HS-27A (cell line): ENCODE results near the gene CEP43.
A peak's percentile ranks its signal among the peaks of the same experiment; 100 is the strongest.

ENCODE experiments used
- DNase-seq: peaks from one replicate; pipeline ENCODE4 v3.0.0-alpha.2; 2012; ENCODE audit warnings: low read depth, missing footprints

CEP43 gene, protein sequence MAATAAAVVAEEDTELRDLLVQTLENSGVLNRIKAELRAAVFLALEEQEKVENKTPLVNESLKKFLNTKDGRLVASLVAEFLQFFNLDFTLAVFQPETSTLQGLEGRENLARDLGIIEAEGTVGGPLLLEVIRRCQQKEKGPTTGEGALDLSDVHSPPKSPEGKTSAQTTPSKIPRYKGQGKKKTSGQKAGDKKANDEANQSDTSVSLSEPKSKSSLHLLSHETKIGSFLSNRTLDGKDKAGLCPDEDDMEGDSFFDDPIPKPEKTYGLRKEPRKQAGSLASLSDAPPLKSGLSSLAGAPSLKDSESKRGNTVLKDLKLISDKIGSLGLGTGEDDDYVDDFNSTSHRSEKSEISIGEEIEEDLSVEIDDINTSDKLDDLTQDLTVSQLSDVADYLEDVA

DNA sequence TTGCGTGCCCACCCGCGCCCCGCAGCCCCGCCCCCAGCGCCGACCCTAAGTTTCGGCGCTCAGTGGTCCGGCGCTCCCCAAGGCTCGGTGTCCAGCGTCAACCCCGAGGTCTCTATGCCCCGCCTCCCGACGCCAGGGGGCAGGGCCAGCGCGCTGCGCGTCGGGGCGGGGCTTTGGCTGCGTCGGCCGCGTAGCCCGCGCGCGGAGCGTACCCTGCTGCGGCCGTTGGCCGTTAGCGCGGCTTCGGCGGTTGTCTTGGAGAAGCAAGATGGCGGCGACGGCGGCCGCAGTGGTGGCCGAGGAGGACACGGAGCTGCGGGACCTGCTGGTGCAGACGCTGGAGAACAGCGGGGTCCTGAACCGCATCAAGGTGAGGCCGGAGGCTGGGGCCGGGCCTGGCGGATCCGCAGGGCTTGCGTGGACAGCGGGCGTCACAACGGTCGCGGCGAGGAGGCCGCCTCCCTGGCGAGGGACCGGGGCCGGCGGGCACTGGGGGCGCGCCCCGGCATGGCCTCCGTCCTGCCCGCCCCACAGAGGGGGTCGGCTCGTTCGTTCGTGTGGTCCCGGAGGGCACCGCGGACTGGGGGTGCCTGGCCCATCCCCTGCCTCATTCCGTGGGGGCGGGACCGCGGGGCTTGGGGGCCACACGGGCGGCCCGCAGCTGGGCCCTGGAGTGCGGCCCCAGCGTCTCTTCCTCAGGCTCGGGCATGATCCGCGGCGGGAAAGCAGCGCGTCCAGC is at the start of gene CEP43:
TSS of gene CEP43 (plus strand) at position 253 of the 739 bp plus-strand sequence. CDS start at position 269, 16 bp downstream.
- peak; percentile 86 for DNase-seq

DNA sequence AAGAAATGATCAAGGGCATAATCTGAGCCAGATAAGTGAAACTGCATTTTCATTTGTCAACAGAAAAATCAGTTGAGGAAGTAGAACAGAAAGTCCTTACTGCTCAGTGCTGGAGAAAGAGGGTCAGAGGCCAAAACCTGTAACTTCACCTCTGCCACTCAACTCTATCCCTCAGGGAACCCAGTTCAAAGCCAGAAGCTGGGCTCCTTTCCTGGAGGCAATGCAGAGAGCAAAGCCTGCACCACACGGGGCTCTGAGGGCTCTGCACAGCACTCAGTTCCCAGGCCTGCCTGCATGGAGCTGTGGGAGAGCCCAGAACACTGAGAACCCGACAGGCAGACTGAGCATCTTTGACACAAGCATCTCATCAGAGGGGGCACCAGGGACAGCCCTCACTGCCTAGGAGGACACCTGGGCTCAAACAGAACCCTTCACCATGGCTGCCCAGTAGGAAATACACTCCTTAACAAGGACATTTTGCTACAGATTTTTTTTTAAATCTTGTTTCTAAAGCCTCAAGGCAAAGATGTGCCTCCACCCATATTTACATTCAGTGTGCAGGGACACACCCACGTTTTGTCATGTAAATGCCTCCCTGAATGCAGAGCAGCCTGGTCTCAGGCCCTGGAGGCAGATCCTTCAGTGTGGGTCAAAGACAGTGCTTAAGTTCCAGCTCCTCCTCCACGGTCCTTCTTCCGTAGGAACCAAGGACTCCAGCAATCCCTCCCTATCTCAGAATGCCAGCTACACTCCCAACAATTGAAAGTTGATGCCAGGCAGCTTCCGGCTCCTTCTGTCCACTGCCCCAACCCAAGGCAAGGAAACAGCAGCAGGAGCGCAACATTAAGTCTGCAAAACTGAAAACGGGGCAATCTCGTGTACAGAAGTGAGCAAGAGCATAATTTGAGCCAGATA is 49.4 kb upstream of the CEP43 start:
- DNase-seq: no peak

DNA sequence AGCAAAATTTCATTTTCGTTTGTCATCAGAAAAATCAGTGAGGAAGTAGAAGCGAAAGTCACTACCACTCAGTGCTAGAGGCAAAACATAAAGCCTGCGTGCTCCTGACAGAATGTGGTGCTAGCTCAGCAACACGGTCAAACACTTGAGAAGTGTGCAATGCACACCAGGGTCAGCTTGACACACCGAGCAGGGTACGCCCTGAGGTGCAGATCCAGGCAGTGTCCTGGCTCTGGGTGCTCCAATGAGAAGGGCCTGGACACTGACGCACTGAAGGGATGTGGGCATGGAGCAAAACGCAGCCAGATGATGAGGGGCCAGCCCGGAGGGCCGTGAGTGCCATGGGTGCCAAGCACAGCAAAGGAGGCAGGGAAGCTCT is 48.8 kb upstream of the CEP43 start:
- no peak for DNase-seq

DNA sequence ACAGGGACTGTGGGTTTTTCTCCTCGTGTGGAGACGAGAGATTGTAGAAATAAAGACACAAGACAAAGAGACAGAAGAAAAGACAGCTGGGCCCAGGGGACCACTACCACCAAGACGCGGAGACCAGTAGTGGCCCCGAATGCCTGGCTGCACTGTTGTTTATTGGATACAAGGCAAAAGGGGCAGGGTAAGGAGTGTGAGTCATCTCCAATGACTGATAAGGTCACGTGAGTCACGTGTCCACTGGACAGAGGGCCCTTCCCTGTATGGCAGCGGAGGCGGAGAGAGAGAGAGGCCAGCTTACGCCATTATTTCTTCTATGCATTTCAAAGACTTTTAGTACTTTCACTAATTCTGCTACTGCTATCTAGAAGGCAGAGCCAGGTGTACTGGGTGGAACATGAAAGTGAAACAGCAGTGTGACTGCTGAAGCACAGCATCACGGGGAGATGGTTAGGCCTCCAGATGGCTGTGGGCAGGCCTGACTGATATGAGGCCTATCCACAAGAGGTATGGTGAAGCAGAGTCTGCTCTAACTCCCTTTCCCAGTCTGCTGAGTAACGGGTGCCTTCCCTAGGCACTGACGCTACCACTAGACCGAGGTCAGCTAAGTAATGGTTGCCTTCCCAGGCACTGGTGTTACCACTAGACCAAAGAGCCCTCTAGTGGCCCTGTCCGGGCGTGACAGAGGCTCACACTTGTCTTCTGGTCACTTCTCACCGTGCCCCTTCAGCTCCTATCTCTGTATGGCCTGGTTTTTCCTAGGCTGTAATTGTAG is 48.1 kb upstream of the CEP43 start:
- peak; percentile 20 for DNase-seq

DNA sequence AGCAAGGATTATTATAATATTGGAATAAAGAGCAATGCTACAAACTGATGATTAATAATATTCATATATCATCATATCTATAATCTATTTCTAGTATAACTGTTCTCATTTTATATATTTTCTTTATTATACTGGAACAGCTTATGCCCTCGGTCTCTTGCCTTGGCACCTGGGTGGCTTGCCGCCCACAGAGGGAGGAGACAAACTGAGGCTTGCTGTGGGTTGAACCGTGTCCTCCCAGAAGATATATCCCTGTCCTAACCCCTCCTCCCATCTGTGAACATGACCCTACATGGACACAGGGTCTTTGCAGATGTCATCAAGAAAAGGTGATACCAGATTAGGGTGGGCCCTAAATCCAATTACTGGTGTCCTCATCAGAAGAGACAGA is 47.5 kb upstream of the CEP43 start:
- no peak for DNase-seq

DNA sequence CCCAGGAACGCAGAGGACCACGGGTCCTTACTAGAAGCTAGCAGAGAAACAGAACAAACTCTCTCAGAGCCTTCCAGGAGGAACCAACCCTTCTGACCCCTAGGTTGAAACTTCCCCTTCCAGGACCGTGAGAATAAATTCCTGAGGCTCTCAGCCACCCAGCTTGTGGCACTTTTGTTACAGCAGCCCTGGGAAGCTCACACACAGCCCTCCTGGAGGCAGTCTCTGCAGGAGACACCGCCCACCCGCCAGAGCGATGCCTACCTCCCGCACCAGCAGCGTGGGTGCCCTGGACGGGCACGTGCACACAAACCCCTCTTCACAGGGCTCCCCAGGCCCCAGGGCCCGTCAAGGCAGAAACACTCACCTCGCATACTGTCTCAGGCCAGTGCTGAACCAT is 47.1 kb upstream of the CEP43 start:
- no peak for DNase-seq

DNA sequence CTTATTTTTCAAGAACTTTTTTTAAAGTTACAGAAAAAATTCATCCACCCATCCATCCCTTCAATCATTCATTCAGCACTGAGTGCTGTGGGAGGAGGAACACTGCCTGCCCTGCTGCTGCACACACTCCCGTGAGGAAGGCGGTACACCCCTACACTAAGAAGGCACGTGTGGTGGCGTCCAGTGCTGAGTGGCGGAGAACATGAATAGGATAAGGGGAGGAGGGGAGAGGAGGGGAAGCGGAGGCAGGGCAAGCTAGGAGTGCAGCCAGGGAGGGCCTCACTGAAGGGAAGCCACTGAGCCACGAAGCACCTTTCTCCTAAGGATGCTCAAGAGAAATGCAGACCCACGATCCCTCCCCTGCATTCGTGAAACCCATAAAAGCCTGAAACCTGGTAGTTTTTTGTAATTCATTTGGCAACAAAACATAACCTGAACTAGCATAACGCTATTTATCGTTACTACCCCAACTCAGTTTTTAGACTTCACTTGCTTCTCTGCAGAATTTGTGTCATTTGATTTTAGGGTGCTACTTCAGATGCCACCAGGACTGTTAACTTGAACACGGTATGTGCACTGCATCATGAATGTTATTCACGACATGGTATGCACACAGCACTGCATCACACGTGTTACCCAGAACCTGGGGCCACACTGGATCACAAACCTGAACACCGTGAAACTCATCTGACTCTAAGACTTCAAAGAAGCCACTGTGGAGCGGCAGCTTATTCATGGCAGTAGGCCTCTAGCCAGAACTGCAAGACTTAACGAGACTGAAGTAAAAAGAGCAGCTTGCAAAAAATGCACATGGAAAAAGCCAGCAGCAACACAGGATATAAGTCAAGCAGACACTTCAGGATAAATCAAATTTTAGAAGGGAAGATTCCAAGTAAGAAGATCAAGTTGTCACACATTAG is 46.4 kb upstream of the CEP43 start:
- no peak for DNase-seq

DNA sequence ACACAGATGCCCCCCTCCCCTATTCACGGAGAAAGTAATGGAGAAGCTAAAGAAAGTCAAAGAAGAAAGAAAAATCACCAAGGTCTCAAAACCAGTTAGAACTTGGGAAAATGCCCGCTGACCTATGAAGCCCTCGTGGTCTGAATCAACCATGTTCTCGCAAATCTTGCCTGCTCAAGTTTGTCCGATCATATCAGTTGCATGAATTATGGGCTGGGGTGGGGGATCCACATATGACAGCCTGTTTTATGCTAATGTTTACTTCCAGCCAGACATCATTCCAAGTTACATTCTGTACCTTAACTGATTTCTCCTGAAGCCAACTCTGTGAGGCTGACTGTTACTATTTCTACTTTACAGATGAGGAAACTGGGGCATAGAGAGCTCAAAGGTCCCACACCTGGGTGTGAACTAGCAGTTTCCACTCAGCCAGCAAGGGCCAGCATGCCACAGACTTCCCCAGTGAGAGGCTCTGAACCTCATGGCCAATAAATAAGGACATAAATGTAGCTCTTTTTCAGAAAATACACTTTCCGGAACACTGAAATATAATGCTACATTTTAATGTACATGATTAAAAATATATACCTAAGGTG is 45.0 kb upstream of the CEP43 start:
- no peak for DNase-seq

DNA sequence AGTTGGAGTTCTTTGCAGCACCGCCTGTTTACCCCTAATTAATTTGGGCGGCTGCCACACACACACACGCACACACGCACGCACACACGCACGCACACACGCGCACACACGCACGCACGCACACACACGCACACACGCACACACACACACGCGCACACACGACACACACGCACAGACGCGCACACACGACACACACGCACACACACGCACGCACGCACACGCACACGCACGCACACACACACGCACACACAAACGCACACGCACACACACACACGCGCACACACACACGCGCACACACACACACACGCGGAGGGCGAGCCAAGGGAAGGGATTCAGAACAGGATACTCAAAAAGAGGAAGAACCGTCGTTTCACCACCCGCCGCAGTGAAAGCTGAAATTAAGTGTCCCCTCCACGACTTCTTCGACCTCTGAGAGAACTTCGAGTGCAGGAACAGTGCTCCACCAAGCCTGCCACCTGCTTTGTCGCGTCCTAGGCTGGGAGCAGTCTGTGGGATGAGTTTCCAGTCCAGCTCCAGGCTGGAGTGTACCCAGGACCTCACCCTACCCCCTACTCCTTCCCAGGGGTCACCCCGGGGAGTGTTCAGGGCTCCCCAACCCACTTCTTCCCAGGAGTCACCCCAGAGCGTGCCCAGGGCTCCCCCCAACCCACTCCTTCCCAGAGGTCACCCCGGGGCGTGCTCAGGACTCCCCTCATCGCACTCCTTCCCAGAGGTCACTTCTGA is 43.9 kb upstream of the CEP43 start:
- DNase-seq: no peak

DNA sequence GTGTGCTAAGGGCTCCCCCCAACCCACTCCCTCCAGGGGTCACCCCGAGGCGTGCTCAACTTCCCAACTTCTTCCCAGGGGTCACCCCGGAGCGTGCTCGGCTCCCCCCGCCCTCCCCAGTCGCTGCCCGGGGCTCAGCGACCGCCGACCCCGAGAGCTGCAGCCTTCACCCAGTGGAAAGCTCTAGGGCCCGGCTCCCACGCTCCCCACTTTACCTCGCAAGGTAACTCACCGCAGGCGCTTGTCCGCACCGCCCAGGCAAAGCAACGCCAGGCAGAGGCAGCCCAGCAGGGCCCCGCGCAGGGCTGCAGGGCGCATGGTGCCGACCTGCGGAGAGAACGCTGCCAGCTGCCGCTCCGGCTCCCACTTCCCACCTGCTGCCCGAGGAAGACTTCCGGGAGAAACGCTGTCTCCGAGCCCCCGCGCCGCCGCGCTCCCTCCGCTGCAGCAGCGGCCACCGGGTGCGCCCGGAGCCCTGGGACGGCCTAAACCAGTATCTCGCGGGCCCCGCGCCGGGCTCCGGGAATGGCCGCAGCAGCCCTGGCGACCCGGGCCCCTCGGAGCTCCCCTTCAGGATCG is 43.2 kb upstream of the CEP43 start:
- no peak for DNase-seq

DNA sequence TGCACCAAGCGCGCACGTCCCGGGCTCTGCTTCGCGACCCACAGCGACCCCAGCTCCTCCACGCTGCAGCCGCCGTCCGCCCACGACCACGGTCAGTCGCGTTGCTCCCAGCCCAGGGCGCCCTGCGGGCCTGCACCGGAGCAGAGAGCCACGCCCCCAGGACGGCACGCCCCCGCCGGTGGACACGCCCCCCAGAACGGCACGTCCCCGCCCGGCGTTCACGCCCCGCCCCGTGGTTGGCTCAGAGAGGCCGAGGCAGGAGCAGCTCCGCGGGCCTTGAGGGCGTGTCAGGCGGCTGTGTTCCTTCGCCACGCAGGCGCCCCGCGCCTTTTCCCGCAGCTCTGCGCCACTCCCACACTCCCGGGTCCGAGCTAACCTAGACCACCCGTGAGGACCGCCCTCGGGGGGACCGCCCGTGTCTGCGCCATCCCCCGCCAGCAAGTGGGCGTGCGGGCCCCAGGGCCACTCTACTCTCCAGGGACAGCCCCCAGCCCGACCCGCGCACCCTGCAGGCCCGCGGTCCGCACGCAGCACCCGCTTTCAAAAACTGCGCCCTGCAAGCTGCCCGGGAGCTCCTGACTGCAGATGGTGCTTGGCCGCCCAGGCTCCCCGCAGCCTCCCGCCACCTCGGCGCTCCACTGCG is 42.6 kb upstream of the CEP43 start, which contains the start of gene RNASET2:
TSS of gene RNASET2 (minus strand) at position 107 of the 643 bp plus-strand sequence. CDS start 368 bp downstream, outside the sequence.
- peak; percentile 42 for DNase-seq

DNA sequence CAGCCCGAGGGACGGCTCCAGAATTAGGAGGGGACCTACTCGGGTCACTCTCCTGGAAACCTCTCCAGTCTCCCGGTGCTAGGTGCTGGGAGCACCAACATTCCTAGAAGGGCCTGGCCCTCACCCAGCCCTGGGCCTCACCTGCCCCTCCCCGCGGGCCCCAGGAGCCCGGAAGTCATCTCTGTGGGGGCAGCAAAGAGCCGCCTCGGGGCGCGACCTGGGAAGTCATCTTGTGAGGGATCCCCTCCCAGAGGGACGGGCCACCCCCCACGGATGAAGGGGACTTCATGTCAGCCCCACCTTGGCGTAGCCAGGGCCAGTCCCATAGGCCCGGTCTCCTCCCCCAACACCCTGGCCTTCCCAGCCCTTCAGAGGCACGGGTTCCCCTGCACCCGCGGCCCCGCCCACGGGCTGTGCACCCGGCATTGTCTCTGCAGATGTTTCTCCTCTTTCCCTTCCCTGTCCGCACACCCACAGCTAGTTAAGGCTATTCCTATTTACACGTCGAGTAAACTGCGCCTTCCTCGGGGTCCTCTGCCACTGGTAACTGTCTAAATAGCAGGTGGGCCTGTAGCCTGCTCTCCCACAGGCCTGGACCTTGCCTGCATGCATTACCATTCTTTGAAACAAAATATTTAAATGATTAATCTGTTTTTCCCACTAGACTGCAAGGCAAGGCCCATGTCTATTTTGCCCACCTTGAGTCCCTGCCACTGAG is 42.0 kb upstream of the CEP43 start:
- DNase-seq: no peak

DNA sequence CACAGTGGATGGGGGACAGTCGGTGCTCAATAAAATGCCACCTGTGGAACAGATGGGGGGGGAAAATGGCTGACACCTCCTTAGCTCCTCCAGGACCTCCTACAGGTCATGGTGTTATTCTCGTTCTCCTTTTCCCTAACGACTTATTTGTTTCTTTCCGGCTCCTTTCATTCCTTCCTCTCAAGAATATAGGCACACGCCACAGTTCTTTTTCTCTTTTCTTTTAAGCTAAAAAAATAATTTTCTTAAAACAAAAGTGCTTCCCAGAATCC is 41.5 kb upstream of the CEP43 start:
- DNase-seq: no peak

DNA sequence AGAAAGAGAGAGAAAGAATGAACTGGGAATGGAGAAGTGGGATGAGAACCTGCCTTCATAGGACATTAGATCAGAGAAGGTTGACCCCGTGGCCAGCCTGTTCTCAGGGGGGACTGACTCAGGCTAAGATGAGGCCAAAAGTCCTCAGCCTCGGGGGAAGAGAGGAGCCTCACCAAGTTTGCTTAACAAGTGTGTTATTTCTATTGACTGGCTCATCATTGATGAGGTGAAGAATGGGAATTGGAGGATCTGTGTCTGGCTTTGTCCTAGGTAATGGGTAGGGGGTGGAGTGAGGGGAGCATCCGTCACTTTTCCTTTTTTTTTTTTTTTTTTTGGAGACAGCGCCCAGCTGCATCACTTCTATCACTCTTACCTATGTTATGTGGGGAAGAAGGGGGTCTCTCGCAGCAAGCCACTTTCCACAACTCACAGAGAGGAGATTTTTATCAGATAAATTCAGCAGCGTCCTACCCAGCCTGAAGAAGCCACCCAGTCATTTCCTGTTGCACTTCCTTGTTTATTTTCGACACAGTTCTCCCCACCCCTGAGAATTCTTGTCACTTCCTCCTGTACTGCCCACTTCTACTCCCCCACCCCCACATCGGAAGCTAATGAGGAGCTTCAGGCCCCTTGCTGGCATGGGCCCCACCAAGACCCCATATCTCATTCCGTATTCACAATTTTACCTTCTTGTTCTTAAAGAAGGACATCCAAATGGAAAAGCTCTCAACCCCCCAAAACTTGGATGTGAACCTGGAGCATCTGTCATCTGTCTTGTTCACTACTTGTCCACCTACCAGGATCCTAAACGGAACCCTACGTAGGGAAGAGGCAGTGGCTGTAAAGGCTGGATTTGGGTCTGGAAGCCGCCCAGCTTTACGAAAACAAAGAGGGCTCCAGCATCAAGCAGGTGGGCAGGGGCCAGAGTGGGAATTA is 40.0 kb upstream of the CEP43 start:
- DNase-seq: no peak

DNA sequence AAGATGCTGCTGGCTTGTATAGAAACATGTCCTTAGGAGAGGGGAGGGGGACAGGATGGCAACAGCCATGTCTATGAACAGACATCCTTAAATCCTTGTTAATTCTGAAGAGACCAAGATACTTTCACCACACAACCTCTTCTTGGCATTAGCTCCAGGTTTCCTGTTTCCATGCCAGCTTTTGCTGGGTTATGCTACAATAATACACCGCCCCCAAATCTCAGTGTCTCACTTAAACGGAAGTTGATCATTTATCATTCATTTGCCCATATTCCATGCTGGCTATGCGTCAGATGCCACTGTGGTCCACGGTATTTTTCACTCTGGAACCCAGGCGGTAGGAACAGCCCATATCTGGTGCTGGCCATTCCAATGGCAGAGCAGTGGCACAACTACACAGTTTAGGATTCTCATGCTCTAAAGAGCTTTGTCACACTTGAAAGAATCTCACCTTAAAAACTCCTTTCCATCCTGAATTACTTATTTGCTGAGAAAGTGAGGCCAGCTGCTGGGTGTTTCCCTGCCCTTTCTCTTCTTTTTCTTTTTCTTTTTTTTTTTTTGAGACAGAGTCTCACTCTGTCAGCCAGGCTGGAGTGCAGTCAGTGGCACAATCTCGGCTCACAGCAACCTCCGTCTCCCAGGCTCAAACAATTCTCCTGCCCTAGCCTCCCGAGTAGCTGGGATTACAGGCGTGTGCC is 39.1 kb upstream of the CEP43 start:
- no peak for DNase-seq

DNA sequence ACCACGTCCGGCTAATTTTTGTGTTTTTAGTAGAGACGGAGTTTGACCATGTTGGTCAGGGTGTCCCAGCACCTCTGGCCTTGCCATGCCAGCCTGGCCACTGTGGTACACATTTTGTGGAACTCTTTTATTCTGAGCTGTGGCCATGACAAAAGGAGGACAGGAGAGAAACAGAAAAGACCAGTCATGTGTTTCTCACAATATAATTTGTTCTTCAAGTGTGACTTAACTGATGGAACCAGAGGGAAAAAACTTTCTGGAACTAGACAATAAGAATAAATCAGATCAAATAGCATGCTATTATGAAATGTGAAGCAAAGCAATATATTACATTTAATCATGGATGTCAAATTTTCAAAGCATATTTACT is 38.6 kb upstream of the CEP43 start:
- no peak for DNase-seq
